Hepatic stellate cell (primary cell): ENCODE data around the gene EPS8.

Experiments used
- DNase-seq: peaks from one replicate; pipeline ENCODE4 v3.0.0; 2011; ENCODE audit warnings: low spot score

Gene EPS8

GRCh38 chr12:15717940-15718567 lies 71.1 kb downstream of the EPS8 start:
- DNase-seq = no peak

DNA sequence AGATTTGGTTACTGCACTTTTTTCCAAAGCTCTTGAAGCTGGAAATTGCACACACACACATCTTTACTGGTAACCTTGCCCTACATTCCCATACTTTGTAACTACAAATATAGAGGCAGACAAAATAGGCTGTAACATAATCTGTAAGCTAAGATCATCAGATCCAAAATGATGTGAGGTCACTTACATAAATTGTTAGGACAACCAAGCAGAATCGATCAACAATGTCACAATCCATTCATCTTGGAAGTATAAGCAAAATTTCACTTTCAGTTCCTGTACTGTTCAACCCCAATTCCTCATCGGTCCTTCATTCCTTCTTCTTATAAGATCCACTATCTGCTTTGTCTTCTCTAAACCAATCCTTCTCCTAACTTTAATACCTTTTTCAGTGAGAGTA lies 72.6 kb downstream of the EPS8 start:
- no peak for DNase-seq

DNA sequence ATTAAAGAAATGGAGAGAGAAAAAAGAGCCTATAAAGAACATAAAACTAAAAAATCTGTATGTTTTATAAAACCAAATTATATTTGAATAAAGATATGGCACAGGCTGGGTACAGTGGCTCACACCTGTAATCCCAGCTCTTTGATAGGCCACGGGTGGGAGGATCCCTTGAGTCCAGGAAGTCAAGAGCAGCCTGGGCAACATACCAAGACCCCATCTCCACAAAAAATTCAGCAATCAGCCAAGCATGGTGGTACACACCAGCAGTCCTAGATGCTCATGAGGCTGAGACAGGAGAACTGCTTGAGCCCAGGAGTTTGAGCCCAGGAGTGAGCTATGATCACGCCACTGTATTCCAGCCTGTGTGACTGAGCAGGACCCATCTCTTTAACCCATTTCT lies 74.9 kb downstream of the EPS8 start:
- no peak for DNase-seq

DNA sequence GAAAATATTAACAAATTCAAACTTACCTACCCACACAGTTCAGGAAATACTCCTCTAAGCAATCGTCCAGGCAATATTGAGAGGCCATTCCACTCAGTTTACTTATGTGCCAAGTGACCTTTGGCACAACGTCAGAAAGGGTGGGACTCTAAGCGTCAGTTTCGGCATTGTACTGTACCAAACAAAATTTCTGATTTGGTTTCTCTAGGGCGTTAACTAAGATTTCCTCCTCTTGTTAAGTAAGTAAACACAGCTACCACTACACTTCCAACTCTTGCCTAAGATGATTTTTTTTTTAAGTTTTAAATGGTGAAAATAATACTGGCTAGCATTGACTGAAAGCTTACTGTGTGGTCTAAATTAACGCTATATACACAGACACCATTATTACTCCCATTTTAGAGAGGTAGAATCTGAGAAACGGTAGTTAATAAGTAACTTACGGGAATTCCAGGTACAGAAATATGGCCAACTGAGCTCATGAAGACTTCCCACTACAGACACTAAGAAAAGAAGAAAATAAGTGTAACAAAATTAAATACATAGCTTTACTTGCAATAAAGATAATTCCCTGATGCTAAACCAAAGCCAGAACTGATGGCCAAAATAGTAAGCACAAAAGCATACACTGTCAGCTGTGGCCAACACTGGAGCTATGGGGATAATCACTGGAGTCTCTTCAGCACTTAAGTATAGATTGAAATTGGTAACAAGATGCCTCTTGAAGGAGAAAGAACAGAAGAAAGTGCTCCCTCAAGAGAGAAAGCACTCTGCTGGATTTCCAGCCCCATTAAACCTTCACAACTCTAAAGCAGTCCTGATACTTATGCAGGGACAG lies 76.1 kb downstream of the EPS8 start:
- DNase-seq = no peak

- DNase-seq = no peak
Measured at GRCh38 chr12:15712160-15712559, 77.0 kb downstream of the EPS8 start.

GRCh38 chr12:15710860-15711510 lies 78.2 kb downstream of the EPS8 start:
- DNase-seq = no peak

DNA sequence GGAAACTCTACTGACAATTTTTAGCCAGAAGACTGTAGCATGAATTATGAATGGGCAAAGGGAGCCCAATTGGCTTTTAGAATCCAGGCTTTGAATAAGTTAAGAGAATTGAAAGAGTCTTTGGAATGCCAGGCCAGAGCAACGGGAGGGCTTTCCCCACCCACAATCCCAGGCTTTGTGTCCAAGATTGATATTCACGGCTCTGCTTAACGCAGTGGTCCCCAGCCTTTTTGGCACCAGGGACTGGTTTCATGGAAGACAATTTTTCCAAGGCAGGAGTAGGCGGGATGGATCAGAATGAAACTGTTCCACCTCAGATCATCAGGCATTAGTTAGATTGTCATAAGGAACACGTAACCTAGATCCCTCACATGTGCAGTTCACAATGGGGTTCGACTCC lies 79.6 kb downstream of the EPS8 start:
- DNase-seq = no peak

DNA sequence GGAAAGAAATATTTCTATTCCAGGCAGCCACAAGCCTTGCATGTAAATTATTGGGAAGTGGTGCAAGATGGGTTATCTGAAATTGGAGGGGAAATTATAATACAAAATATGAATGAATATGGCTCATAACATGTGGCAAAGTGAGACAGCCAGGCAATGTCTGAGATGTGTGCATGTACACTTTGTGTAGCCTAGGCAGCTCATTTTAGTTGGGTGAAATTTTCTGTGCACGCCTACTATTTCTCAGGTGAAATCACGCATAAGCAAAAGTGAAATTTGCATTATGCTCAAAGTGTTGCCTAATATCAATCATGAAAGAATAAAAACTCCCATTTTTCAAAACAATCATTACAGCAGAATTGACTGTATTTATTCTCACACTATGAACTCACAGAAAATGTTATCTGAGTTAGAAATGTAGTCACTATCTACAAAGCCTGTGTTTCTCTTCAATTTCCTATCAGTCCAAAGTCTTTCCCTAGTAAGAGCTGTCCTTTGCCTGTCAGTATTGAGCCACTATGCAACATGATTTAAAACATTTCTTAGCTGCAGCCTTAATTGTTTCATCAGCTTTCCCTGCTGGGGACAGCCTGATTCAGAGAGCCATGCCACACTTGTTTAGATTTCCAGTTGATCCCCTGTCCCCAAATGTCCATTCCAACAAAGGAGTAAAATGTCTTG lies 80.7 kb downstream of the EPS8 start:
- DNase-seq = no peak

DNA sequence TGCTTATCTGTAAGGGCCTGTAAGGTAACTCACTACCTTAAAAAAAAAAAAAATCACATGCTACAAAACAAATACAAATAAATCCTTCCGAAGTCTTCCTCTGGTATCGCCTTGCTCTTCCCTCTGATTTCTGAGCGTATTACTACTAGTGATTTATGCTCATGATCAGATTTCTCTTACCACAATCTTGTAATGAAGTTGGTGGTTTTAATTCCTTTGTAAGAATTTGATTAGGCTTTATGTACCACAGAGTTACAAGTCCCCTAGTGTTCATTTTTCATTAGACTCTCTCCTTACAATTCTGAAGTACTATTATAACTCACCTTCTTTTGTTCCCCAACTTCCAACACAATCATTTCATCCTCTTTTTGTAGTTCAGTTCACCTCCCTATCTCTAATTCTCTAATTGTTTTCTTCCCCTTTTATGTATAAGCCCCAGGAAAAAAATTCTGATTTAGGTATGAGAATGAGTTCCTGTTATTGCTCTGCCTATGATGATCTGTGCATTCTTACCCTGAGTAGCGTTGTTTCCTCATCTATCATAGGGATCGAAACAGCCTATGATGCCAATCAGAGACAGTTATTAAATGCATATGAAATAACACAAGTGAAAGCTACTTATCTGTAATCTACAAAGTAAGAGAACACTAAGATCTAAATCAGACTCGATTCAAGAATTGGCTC lies 81.5 kb downstream of the EPS8 start:
- no peak for DNase-seq

GRCh38 chr12:15706010-15706676 lies 83.0 kb downstream of the EPS8 start:
- DNase-seq = no peak

- no peak for DNase-seq
Measured at GRCh38 chr12:15705606-15706005, 83.6 kb downstream of the EPS8 start.

GRCh38 chr12:15702276-15702675 lies 86.9 kb downstream of the EPS8 start:
- no peak for DNase-seq

GRCh38 chr12:15701631-15702156 lies 87.5 kb downstream of the EPS8 start:
- no peak for DNase-seq

- DNase-seq = no peak
Measured at GRCh38 chr12:15701206-15701605, 88.0 kb downstream of the EPS8 start.

GRCh38 chr12:15700595-15700994 lies 88.6 kb downstream of the EPS8 start:
- peak; percentile 51 for DNase-seq

GRCh38 chr12:15699886-15700285 lies 89.3 kb downstream of the EPS8 start:
- DNase-seq = no peak

DNA sequence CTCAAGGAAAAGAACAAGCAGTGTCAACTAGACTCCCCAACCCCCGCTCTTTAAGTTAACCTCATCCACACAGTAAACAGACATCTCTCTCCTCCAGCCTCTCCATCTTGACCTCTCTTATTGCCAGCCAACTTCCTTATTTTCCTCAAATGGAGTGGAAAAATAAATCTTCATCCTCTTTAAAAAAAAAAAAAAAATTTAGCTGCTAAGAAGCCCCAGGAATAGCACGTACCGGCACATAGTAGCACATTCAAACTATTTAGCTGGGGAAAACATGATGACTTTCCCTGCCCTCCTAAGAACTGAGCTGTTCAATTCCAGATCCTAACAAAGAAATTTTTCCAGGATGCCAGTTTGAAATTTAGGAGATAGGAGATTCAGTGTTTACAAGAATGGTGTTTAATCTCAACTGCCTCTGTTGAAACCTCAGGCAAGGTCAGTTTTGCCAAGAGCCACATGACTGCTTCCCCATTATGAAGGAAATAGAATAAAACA lies 90.8 kb downstream of the EPS8 start:
- no peak for DNase-seq

DNA sequence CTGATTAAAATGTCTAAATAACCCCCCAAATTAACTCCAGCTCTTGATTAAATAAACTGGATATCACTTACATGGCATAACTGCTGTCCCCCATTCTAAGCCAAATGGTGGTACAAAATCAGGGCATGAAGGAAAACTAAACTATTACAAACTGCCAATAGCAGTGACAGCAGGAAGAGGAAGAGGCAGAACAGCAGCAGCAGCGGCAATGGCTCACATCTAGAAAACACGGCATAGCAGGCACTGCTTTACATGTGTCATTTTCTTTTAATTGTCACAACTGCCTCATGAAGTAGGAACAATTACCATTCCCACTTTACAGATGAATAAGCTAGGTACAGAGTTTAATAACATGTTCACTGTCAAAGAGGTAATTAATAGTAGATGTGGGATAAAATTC lies 92.0 kb downstream of the EPS8 start:
- no peak for DNase-seq

DNA sequence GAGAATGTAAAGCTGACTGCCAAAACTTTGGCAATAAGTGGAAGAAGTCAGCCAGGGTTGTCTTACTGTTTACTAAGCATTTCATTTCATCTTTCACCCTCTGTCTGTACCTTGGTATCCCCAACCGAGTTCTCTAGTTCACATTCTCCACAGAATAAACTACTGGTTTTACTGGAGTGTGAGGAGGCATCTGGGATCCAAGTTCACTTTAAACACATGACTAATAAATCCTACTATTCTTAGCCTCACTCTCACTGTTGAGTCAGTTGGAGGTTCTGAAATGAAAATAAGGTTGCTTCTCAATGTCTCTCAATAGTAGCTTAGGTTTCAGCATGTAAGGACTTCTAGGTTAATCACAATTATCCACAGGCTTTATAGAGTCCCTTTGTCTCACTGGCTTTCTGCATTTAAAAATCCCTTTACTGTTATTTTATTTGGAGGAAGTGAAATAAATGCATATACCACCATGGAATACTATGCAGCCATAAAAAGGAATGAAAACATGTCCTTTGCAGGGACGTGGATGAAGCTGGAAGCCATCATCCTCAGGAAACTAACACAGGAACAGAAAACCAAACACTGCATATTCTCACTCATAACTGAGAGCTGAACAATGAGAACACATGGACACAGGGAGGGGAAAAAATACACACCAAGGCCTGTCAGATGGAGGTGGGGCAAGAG lies 95.8 kb downstream of the EPS8 start:
- no peak for DNase-seq

- DNase-seq = no peak
Measured at GRCh38 chr12:15691388-15691787, 97.8 kb downstream of the EPS8 start.
